ENCODE measurements around the gene CCDC6.

DNA sequence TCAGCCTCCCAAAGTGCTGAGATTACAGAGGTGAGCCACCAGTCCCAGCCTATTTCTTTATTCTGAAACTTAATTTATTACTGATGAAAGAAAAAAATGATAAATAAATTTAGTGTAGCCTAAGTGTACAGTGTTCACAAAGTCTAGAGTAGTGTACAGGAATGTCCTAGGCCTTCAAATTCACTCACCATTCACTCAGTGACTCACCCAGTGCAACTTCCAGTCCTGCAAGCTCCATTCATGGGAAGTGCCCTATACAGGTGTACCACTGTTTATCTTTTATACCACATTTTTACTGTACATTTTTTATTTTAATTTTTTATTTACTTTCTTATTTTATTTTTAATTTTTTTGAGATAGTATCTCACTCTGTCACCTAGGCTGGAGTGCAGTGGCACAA is 165.3 kb downstream of the CCDC6 start:
- TF ChIP-seq SMC3 (IDR thresholded peaks at IDR 0.05; ENCODE audit: low read depth, low read length) (no peak), RAD21 (IDR thresholded peaks at IDR 0.05; ENCODE audit: low read length) (no peak), CEBPB (IDR thresholded peaks at IDR 0.05; ENCODE audit: low read depth, low read length) (no peak), POLR2A (IDR thresholded peaks at IDR 0.05; ENCODE audit: low read depth, low read length) (no peak), BHLHE40 (IDR thresholded peaks at IDR 0.05; ENCODE audit: low read depth, low read length) (no peak), CHD1 (IDR thresholded peaks at IDR 0.05; ENCODE audit: low read depth, low read length) (no peak), FOS (IDR thresholded peaks at IDR 0.05; ENCODE audit: low read depth, low read length) (no peak), MAZ (IDR thresholded peaks at IDR 0.05; ENCODE audit: borderline replicate concordance, low read depth, low read length) (no peak), RFX5 (IDR thresholded peaks at IDR 0.05; ENCODE audit: low read depth, low read length) (no peak), RCOR1 (IDR thresholded peaks at IDR 0.05; ENCODE audit: insufficient replicate concordance, low read length) (no peak), MAFK (IDR thresholded peaks at IDR 0.05; ENCODE audit: low read depth, low read length) (no peak), MXI1 (IDR thresholded peaks at IDR 0.05; ENCODE audit: borderline replicate concordance, low read depth, low read length) (no peak)
- TF ChIP-seq, protein P1, sequence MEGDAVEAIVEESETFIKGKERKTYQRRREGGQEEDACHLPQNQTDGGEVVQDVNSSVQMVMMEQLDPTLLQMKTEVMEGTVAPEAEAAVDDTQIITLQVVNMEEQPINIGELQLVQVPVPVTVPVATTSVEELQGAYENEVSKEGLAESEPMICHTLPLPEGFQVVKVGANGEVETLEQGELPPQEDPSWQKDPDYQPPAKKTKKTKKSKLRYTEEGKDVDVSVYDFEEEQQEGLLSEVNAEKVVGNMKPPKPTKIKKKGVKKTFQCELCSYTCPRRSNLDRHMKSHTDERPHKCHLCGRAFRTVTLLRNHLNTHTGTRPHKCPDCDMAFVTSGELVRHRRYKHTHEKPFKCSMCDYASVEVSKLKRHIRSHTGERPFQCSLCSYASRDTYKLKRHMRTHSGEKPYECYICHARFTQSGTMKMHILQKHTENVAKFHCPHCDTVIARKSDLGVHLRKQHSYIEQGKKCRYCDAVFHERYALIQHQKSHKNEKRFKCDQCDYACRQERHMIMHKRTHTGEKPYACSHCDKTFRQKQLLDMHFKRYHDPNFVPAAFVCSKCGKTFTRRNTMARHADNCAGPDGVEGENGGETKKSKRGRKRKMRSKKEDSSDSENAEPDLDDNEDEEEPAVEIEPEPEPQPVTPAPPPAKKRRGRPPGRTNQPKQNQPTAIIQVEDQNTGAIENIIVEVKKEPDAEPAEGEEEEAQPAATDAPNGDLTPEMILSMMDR (conservative IDR thresholded peaks at IDR 0.05; ENCODE audit: low read depth, low read length) = no peak

Measured in IMR-90 (cell line).